GM18520 (cell line): Measurements from ENCODE around the gene PROM1.

ENCODE experiments used
- ATAC-seq: cut with Tn5 transposase; IDR thresholded peaks from one replicate; pipeline ENCODE4 v1.9.1; 2021; ENCODE audit not compliant: unreplicated experiment

The PROM1 gene

GRCh38 chr4:16083241-16084191, at the start of gene PROM1:
TSS of gene PROM1 (minus strand) at chr4:16084023. CDS start at chr4:16075906, 8,117 bp downstream.
- ATAC-seq, result no peak

- no peak for ATAC-seq
Observed at GRCh38 chr4:16133406-16133805, 49.6 kb upstream of the PROM1 start.

DNA sequence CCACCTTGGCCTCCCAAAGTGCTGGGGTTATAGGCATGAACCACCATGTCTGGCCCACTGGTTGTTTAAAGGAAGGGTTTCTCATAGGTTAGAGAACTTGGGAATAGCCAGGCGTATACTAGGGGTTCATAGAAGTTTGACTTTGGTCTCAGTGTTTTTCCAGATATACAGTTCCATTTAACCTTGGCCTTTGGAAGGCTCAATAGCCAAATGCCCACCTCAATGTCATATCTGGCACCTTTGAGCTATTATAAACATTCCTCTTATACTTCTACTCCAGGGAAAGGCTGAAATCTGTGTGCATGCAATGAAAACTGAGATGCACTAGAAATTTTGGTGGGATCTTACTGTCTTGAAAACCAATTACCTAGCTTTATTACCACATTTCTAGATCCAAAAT, 47.5 kb upstream of the PROM1 start:
- no peak for ATAC-seq

- no peak for ATAC-seq
Observed at GRCh38 chr4:16129336-16129735, 45.5 kb upstream of the PROM1 start.

- ATAC-seq, result no peak
Observed at GRCh38 chr4:16126714-16127113, 42.9 kb upstream of the PROM1 start.

- ATAC-seq, result no peak
Observed at GRCh38 chr4:16125571-16126445, 42.0 kb upstream of the PROM1 start.

DNA sequence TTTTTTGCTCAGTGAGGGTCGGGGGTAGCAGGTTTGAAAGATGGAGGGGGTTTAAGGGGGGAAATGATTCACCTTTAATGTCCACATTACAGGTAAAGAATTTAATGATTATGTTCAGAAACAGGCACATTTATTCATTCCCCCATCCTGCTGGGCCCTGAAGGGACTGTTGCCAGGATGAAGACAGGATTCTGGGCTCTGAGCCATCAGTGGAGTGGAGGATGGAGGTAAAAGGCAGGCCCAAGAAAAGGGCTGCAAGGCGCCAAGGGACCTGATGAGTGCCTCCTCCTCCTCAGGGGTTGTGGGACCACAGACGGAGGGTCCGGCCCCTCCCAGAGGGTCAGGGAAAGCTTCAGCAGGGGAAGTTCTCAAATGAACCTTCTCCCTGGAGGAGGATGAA, 40.4 kb upstream of the PROM1 start:
- ATAC-seq, result no peak

- ATAC-seq, result no peak
Observed at GRCh38 chr4:16123356-16124084, 39.7 kb upstream of the PROM1 start.

DNA sequence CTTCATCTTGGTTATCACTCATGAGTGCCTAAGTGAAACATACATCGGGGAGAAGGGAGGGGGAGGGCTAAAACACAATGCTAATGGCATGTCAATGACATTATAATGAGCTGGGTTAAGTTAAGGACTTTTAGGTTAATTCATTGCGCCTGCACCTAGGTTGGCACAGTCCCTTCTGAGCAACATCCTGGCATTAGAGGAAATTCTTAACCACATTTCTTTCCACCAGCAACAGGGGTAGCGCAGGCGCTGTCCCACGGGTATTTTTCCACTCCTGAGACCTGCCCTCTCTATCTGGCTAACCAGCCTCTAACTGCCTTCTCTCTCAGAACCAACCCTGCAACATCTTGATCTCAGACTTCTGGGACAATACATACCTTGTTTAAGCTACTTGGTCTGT, 39.0 kb upstream of the PROM1 start:
- no peak for ATAC-seq

GRCh38 chr4:16122308-16122711, 38.5 kb upstream of the PROM1 start:
- ATAC-seq, result no peak

DNA sequence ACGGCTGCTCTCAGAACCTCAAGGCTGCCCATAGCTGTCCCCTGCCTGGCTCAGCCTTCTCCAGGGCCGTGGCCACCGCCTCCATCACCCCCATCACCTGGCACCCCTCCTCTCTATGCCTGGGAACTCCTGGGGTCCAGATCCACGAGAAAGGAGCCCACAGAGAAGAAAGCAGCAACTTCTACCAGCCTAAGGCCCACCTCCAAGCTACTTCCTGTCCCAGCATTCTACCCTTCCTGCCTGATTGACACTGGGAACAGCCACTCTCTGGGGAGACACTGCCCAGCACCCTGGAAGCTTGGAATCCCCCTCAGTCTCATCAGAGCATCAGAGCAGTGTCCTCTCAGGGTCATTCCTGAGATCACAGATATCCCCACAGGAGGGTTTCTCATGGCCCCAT, 36.9 kb upstream of the PROM1 start:
- ATAC-seq, result no peak

- ATAC-seq, result no peak
Observed at GRCh38 chr4:16119981-16120380, 36.2 kb upstream of the PROM1 start.

DNA sequence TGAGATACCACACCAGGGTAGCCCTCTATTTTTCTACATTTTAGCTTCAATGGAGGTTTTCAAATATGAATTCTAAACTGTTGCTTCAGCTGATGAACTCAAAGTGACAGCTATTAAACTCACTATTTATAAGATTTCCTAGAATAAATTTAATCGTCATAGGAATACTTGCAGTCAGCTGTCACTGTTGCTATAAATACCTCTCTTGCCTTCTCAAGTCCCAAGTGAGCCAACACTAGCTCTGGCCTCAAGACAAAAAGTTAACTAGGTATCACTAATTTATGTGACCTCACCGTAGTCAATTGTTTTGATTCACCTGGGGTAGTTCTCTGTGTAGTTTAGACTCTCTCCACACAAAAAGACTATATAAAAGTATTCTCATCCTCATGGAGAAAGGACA, 34.3 kb upstream of the PROM1 start:
- no peak for ATAC-seq

GRCh38 chr4:16117164-16117563, 33.3 kb upstream of the PROM1 start:
- ATAC-seq, result no peak

GRCh38 chr4:16116493-16116990, 32.7 kb upstream of the PROM1 start:
- no peak for ATAC-seq

DNA sequence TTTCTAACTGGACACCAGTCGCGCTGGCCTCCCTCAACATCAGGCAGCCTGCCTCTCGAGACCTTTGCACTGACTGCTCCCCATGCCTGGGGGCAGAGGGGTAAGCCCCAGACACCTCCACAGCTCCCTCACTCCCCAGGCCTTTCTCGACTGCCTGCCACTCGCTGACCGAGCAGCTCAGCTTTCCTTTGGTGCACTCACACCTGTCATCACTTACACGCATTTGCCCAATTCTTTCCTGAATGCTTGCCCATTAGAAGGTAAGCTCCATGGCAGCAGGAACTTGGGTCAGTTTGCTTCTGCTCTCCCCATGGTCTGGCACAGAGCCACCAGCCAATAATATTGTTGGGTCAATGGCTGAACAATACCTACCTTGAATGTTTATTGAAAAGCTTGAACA, 32.2 kb upstream of the PROM1 start:
- ATAC-seq, result no peak

DNA sequence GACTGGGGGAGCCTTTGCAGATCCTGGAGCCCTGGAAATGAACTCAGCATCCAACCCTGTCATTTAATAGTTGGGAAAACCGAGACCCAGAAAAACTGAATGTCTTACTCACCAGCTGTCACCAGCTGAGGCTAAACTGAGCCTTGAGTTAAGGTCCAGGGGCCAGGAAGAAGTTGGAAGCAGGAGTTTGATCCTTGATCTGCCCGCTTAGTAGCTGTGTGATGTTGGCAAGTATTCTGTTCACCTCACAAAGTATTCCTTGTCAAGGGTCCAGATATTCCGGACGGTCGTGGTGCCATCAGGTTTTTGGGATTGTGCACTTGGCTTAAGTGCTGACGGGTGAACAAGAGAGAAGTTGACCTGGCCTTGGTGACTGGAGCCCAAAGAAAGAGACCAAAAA, 30.7 kb upstream of the PROM1 start:
- no peak for ATAC-seq

DNA sequence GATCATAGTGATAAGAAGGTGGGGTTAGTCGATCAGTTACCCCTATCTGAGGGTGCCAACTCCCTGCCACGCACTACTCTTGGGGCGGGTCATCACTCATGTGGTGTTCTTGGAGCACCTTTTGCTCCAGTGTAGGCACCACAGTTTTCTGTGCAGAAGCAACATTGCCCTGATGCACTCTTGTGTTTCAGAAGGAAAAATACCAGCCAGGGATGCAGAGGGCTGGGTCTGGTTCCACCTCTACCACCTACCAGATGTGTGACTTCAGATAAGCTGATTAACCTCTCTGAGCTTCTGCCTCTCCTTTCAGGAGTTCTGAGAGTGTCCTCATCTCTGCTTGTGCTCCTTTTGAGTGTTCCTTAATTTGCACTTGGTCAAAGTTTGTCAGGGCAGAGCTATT, 29.9 kb upstream of the PROM1 start:
- ATAC-seq, result no peak

DNA sequence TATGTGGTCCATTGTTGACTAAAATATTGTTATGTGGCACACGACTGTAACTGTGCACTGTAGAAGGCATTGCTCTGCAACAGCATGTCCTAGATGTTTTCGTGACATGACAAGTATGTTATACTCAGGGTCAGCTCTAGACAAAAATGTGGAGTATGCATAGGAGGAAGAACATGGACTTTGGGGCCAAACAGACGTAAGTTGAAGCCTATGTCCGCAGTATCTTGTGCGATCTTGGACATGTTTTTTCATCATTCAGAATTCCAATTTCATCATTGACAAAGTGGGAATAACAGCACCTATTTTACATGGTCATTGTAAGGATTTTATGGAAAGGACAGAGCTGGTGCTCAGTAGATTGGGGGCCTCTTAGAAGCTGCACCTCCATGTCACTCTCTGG, 27.7 kb upstream of the PROM1 start:
- ATAC-seq, result no peak

GRCh38 chr4:16110661-16111290, 27.0 kb upstream of the PROM1 start:
- ATAC-seq, result no peak

DNA sequence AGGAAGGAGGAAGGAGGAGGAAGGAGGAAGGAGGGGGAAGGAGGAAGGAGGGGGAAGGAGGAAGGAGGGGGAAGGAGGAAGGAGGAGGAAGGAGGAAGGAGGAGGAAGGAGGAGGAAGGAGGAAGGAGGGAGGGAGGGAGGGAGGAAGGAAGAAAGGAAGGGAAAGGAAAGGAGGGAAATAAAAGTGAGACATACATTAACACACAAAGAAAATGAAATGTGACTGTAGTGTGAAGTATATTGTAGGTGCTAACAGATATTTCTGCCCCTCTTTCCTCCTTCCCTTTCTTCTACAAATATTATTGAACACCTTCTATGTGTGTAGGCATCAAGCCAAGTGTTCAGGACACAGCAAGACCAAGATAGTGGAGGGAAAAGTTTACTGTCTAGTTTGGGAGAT, 26.4 kb upstream of the PROM1 start:
- no peak for ATAC-seq
